ENCODE measurements around the gene RGPD4. TPM values are rescaled to one million over a fixed set of nuclear protein-coding genes. Genes with fewer than 3 reads are reported as not detected.

Gene RGPD4
- total and polyA plus RNA-seq, 2 of the 13 experiments (the other 11 are each of a cell fraction or from before 2014, with no cell fraction given): not detected

GRCh38 chr2:107790837-107791236 lies 35.9 kb upstream of the RGPD4 start:
- BruUV-seq (replicated peaks): no TSS peak
- ChIA-PET POLR2A (no interaction called here), CTCF (ENCODE audit: low intra/inter-chr PET ratio, low total read pairs) (no interaction called here)
- intact Hi-C loops (cut with micrococcal nuclease; ENCODE audit: unreplicated experiment): no loop called here
- H3K4me1 ChIP-seq (ENCODE audit: insufficient read depth, low read length): no peaks in the 10 kb centered on the region
- no peaks in the 10 kb centered on the region for H3K27me3 ChIP-seq (ENCODE audit: control insufficient read depth in 1 of 2, insufficient read depth in 2 of 2, low read length in 2 of 2)
- H2AFZ ChIP-seq (ENCODE audit: low read length): no peak overlapping the region
- in situ Hi-C loops (cut with HindIII; ENCODE audit: extremely low pct_ligation_motif_present, low pct_unique_long_range_greater_than_20kb): loop anchor here (25.0 kb wide), 1 partner anchor 146 kb away; no protein-coding TSS in a partner anchor
- TF ChIP-seq ATF7 (IDR thresholded peaks at IDR 0.05) (peak; percentile 92), ATF7 (CRISPR knock-in tag; IDR thresholded peaks at IDR 0.05) (no peak), ZBTB40 (IDR thresholded peaks at IDR 0.05) (no peak), ZBTB40 (CRISPR knock-in tag; IDR thresholded peaks at IDR 0.05) (no peak)
- FAIRE-seq (no peak), DNase-seq (ENCODE audit: low spot score) (no peak), ATAC-seq (no peak)
- 6% methylated on average over 1 of the region's 1 CpG for WGBS (ENCODE audit: low lambda C conversion rate)
- H3K9me3 ChIP-seq (ENCODE audit: low read length): no peaks in the 10 kb centered on the region
- no peak overlapping the region for H3K9ac ChIP-seq (ENCODE audit: insufficient read depth, low read depth, low read length)
- no peak overlapping the region for H3K4me3 ChIP-seq (replicated peaks in 1 of 3; ENCODE audit: insufficient read depth in 1 of 3, low read depth in 2 of 3, low read length in 3 of 3)
- H3K4me2 ChIP-seq (ENCODE audit: low read depth, low read length): no peak overlapping the region
- no peaks in the 10 kb centered on the region for H3K36me3 ChIP-seq (replicated peaks in 1 of 2; ENCODE audit: control insufficient read depth in 1 of 2, insufficient read depth in 2 of 2, low read length in 2 of 2)
- H3K79me2 ChIP-seq (ENCODE audit: insufficient read depth, low read length): no peaks in the 10 kb centered on the region
- H4K20me1 ChIP-seq (ENCODE audit: insufficient read depth, low read length): no peaks in the 10 kb centered on the region
- no peak overlapping the region for H3K27ac ChIP-seq (ENCODE audit: extremely low read length, insufficient read depth, low read length)
